OCI-LY1 (cell line): ENCODE results near the gene GTF3A.

Experiments
- H2AFZ ChIP-seq: fragments of 200-600 bp; sonication (generic), shearing (Covaris generic); 2 replicates; pipeline ENCODE4 v1.6.0; 2014; ENCODE audit warnings: antibody characterized with exemption, mild to moderate bottlenecking, low read length
- H3F3A ChIP-seq: fragments of 200-600 bp; sonication (generic), shearing (Covaris generic); 2 replicates; pipeline ENCODE4 v1.6.0; 2014; ENCODE audit warnings: mild to moderate bottlenecking, antibody characterized with exemption, low read length, moderate library complexity; ENCODE audit not compliant: insufficient read depth
- H3K27ac ChIP-seq: fragments of 200-600 bp; sonication (generic); 2 replicates; pipeline ENCODE4 v1.5.1; 2014; ENCODE audit warnings: low read length, mixed run types, mild to moderate bottlenecking, low read depth; ENCODE audit not compliant: poor library complexity, severe bottlenecking
- H3K27me3 ChIP-seq: fragments of 200-600 bp; sonication (generic); 2 replicates; pipeline ENCODE4 v1.6.0; 2014; ENCODE audit warnings: antibody characterized with exemption, mild to moderate bottlenecking, low read length, moderate library complexity; ENCODE audit not compliant: insufficient read depth
- H3K36me3 ChIP-seq: fragments of 200-600 bp; sonication (generic); 2 replicates; pipeline ENCODE4 v1.6.1; 2014; ENCODE audit warnings: mild to moderate bottlenecking, antibody characterized with exemption, low read length, moderate library complexity, mixed read lengths; ENCODE audit not compliant: insufficient read depth
- H3K4me1 ChIP-seq: fragments of 200-600 bp; sonication (generic); 2 replicates; pipeline ENCODE4 v1.5.1; 2014; ENCODE audit warnings: mild to moderate bottlenecking, low read length, moderate library complexity; ENCODE audit not compliant: insufficient read depth, severe bottlenecking
- H3K4me2 ChIP-seq: fragments of 200-600 bp; sonication (generic), shearing (Covaris generic); 2 replicates; pipeline ENCODE4 v1.6.1; 2014; ENCODE audit warnings: low read length
- H3K4me3 ChIP-seq: fragments of 200-600 bp; sonication (generic); 2 replicates; pipeline ENCODE4 v1.5.1; 2014; ENCODE audit warnings: low read length, low read depth, mild to moderate bottlenecking, mixed read lengths; ENCODE audit not compliant: poor library complexity, severe bottlenecking
- H3K79me2 ChIP-seq: fragments of 200-600 bp; shearing (Covaris generic); 2 replicates; pipeline ENCODE4 v1.6.1; 2016; ENCODE audit warnings: mixed run types, low read length, mixed read lengths; ENCODE audit not compliant: insufficient read depth
- H3K9ac ChIP-seq: fragments of 200-600 bp; sonication (generic), shearing (Covaris generic); 2 replicates; pipeline ENCODE4 v1.6.1; 2014; ENCODE audit warnings: mild to moderate bottlenecking, low read length, mixed read lengths
- H3K9me2 ChIP-seq: fragments of 200-600 bp; sonication (generic), shearing (Covaris generic); 2 replicates; pipeline ENCODE4 v1.6.1; 2014; ENCODE audit warnings: low read depth, mild to moderate bottlenecking, low read length, mixed read lengths
- H3K9me3 ChIP-seq: fragments of 200-600 bp; shearing (Covaris generic); 2 replicates; pipeline ENCODE4 v1.6.1; 2014; ENCODE audit warnings: low read length, mixed read lengths
- H4K20me1 ChIP-seq: fragments of 200-600 bp; sonication (generic), shearing (Covaris generic); 2 replicates; pipeline ENCODE4 v1.6.0; 2016; ENCODE audit warnings: mild to moderate bottlenecking, low read length; ENCODE audit not compliant: insufficient read depth
- CTCF ChIP-seq: fragments of 200-600 bp; sonication (generic), shearing (Covaris generic); IDR thresholded peaks from 2 replicates; pipeline ENCODE4 v1.5.1; 2017; ENCODE audit warnings: mild to moderate bottlenecking, antibody characterized with exemption, low read length, moderate library complexity, mixed read lengths
- EZH2 ChIP-seq: fragments of 200-600 bp; sonication (generic), shearing (Covaris generic); IDR thresholded peaks from 2 replicates; pipeline ENCODE4 v1.8.0; 2017; ENCODE audit warnings: borderline replicate concordance, mixed run types, mild to moderate bottlenecking, antibody characterized with exemption, low read length, moderate library complexity, mixed read lengths

The GTF3A gene

GRCh38 chr13:27423333-27423732 lies 1.1 kb upstream of the GTF3A start:
- peaks cover 22% of the 10 kb centered on the region for H3K36me3 ChIP-seq
- H3K9me2 ChIP-seq = no peaks in the 10 kb centered on the region
- H3K9ac ChIP-seq = no peak overlapping the region; the same call in 1 of the 2 replicates
- H3K4me1 ChIP-seq = peaks cover 23% of the 10 kb centered on the region
- no peaks in the 10 kb centered on the region for H3F3A ChIP-seq
- 0 out of 2 replicates have a peak, but pooled peaks cover 5% of the 10 kb centered on the region for H3K27me3 ChIP-seq
- no peak overlapping the region for H3K4me2 ChIP-seq
- peaks cover 29% of the 10 kb centered on the region for H3K79me2 ChIP-seq
- no peaks in the 10 kb centered on the region for H3K9me3 ChIP-seq
- no peaks in the 10 kb centered on the region for H4K20me1 ChIP-seq
- H3K4me3 ChIP-seq = no peak overlapping the region
- no peak overlapping the region for H2AFZ ChIP-seq
- TF ChIP-seq EZH2 (no peak), CTCF (no peak)
- H3K27ac ChIP-seq = no peak overlapping the region

GRCh38 chr13:27425158-27425917 lies 919 bp downstream of the GTF3A start:
- H3F3A ChIP-seq = no peaks in the 10 kb centered on the region
- H3K4me3 ChIP-seq = peak overlapping the region; percentile 86
- TF ChIP-seq EZH2 (no peak), CTCF (no peak)
- no peaks in the 10 kb centered on the region for H3K9me2 ChIP-seq
- H3K4me2 ChIP-seq = peak overlapping the region; percentile 92
- peaks cover 29% of the 10 kb centered on the region for H3K79me2 ChIP-seq
- no peaks in the 10 kb centered on the region for H4K20me1 ChIP-seq
- no peak overlapping the region for H2AFZ ChIP-seq
- H3K9me3 ChIP-seq = no peaks in the 10 kb centered on the region
- H3K27ac ChIP-seq = peak overlapping the region; percentile 79
- peak overlapping the region; percentile 93 for H3K9ac ChIP-seq
- peaks cover 23% of the 10 kb centered on the region for H3K4me1 ChIP-seq
- peaks cover 42% of the 10 kb centered on the region for H3K36me3 ChIP-seq
- H3K27me3 ChIP-seq = no peaks in the 10 kb centered on the region

GRCh38 chr13:27425918-27426630 lies 1.7 kb downstream of the GTF3A start:
- no peak overlapping the region for H2AFZ ChIP-seq
- H3K9ac ChIP-seq = peak overlapping the region; percentile 93
- peaks cover 23% of the 10 kb centered on the region for H3K4me1 ChIP-seq
- no peaks in the 10 kb centered on the region for H3F3A ChIP-seq
- no peaks in the 10 kb centered on the region for H3K27me3 ChIP-seq
- H3K36me3 ChIP-seq = peaks cover 50% of the 10 kb centered on the region
- H3K27ac ChIP-seq = peak overlapping the region; percentile 79
- peak overlapping the region; percentile 92 for H3K4me2 ChIP-seq
- H3K9me3 ChIP-seq = no peaks in the 10 kb centered on the region
- H3K9me2 ChIP-seq = no peaks in the 10 kb centered on the region
- H3K79me2 ChIP-seq = peaks cover 29% of the 10 kb centered on the region
- no peaks in the 10 kb centered on the region for H4K20me1 ChIP-seq
- TF ChIP-seq CTCF (peak; percentile 64), EZH2 (no peak)
- H3K4me3 ChIP-seq = peak overlapping the region; percentile 86
